ENCODE measurements around the gene SLC25A52. TPM values are rescaled to one million over a fixed set of nuclear protein-coding genes. Genes with fewer than 3 reads are reported as not detected.

SLC25A52 gene
- total RNA-seq, 4 donors from 2014 or later: not detected

- TF ChIP-seq CTCF (IDR thresholded peaks at IDR 0.05) (no peak), POLR2A (IDR thresholded peaks at IDR 0.05) (no peak)
- DNase-seq: no peak
Measured at GRCh38 chr18:31792580-31792911, 31.9 kb upstream of the SLC25A52 start.

GRCh38 chr18:31791817-31792579 lies 31.3 kb upstream of the SLC25A52 start:
- DNase-seq: no peak
- Histone ChIP-seq H3K36me3 (no peaks in the 10 kb centered on the region), H3K27ac (no peak overlapping the region), H3K9me3 (no peaks in the 10 kb centered on the region), H3K27me3 (no peaks in the 10 kb centered on the region), H3K4me3 (no peak overlapping the region), H3K4me1 (no peaks in the 10 kb centered on the region)
- TF ChIP-seq POLR2A (IDR thresholded peaks at IDR 0.05) (no peak), CTCF (IDR thresholded peaks at IDR 0.05) (no peak)

More at GRCh38 chr18:31792580-31792911, 31.9 kb upstream of the SLC25A52 start:
- H3K36me3 ChIP-seq: no peaks in the 10 kb centered on the region
- no peaks in the 10 kb centered on the region for H3K4me1 ChIP-seq
- H3K4me3 ChIP-seq: no peak overlapping the region
- no peak overlapping the region for H3K27ac ChIP-seq
- no peaks in the 10 kb centered on the region for H3K27me3 ChIP-seq
- no peaks in the 10 kb centered on the region for H3K9me3 ChIP-seq

- H3K36me3 ChIP-seq: no peaks in the 10 kb centered on the region
- H3K4me3 ChIP-seq: no peak overlapping the region
- H3K27me3 ChIP-seq: no peaks in the 10 kb centered on the region
- TF ChIP-seq CTCF (IDR thresholded peaks at IDR 0.05) (no peak), POLR2A (IDR thresholded peaks at IDR 0.05) (no peak)
- DNase-seq: no peak
- no peak overlapping the region for H3K27ac ChIP-seq
- no peaks in the 10 kb centered on the region for H3K4me1 ChIP-seq
- H3K9me3 ChIP-seq: no peaks in the 10 kb centered on the region
Measured at GRCh38 chr18:31789409-31789808, 28.7 kb upstream of the SLC25A52 start.

GRCh38 chr18:31783059-31783458 lies 22.4 kb upstream of the SLC25A52 start:
- H3K27ac ChIP-seq: no peak overlapping the region
- peaks cover 0 to 14% (median 0%) of the 10 kb centered on the region in 4 donors for H3K9me3 ChIP-seq
- no peaks in the 10 kb centered on the region for H3K36me3 ChIP-seq
- TF ChIP-seq POLR2A (IDR thresholded peaks at IDR 0.05) (no peak), CTCF (IDR thresholded peaks at IDR 0.05) (no peak)
- no peaks in the 10 kb centered on the region for H3K4me1 ChIP-seq
- DNase-seq: no peak
- H3K4me3 ChIP-seq: no peak overlapping the region
- no peaks in the 10 kb centered on the region for H3K27me3 ChIP-seq

- Histone ChIP-seq H3K36me3 (no peaks in the 10 kb centered on the region), H3K27me3 (no peaks in the 10 kb centered on the region), H3K27ac (no peak overlapping the region), H3K4me1 (no peaks in the 10 kb centered on the region), H3K4me3 (no peak overlapping the region), H3K9me3 (peaks cover 0 to 14% (median 0%) of the 10 kb centered on the region in 4 donors)
- TF ChIP-seq CTCF (IDR thresholded peaks at IDR 0.05) (no peak), POLR2A (IDR thresholded peaks at IDR 0.05) (no peak)
- DNase-seq: no peak
Measured at GRCh38 chr18:31778391-31778950, 17.8 kb upstream of the SLC25A52 start.
